B cell (primary cell): ENCODE measurements around the gene ING3. TPM values are rescaled to one million over a fixed set of nuclear protein-coding genes. Genes with fewer than 3 reads are reported as not detected.

Experiments
- ATAC-seq: fragments of 200-7000 bp; cut with Tn5 transposase; one replicate; pipeline ENCODE4 v1.10.0; 2021; ENCODE audit warnings: low read depth, mild to moderate bottlenecking, moderate number of reproducible peaks, moderate library complexity
- CTCF ChIA-PET: fragments of 350-600 bp; sonication (Branson Sonifier 250); formaldehyde crosslinking; loops from one replicate; lab custom pipeline; 2021; ENCODE audit warnings: antibody characterized with exemption, inconsistent platforms; lab: Charles Lee
- POLR2A ChIA-PET: fragments of 350-600 bp; sonication (Branson Sonifier 250); formaldehyde crosslinking; loops from one replicate; lab custom pipeline; 2021; ENCODE audit warnings: antibody characterized with exemption; lab: Charles Lee
- DNase-seq: peaks from one replicate; pipeline ENCODE4 v3.0.0; 2013
- H2AFZ ChIP-seq: 2 replicates; pipeline ENCODE4 v1.6.1; 2012; ENCODE audit warnings: mild to moderate bottlenecking, low read depth, low read length; ENCODE audit not compliant: insufficient read depth, poor library complexity, severe bottlenecking
- H3K27ac ChIP-seq, 2 donors: 1 replicate in 1 of 2; 2 replicates in 1 of 2; pipeline ENCODE4 v1.5.1; 2012 to 2013; ENCODE audit warnings: low read length in 2 of 2, mild to moderate bottlenecking in 2 of 2, moderate library complexity in 1 of 2
- H3K27me3 ChIP-seq, 4 experiments: fragments of 200-600 bp in 1 of 4; sonication (generic) in 1 of 4; replicated peaks in 1 of 4; 1 replicate in 2 of 4; 2 replicates in 2 of 4; pipeline versions ENCODE4 v1.6.1 to v1.7.0; 2013 to 2016; ENCODE audit warnings: low read length in 3 of 4, mild to moderate bottlenecking in 2 of 4, mixed read lengths in 1 of 4, moderate library complexity in 1 of 4; ENCODE audit not compliant: insufficient read depth in 4 of 4, control insufficient read depth in 3 of 4; ENCODE audit errors: control extremely low read depth in 1 of 4
- H3K36me3 ChIP-seq, 2 experiments: replicated peaks in 1 of 2; 1 replicate in 1 of 2; 2 replicates in 1 of 2; pipeline versions ENCODE4 v1.6.1 to v1.7.1; 2013; ENCODE audit warnings: low read length in 1 of 2; ENCODE audit not compliant: insufficient read depth in 2 of 2, control insufficient read depth in 1 of 2; ENCODE audit errors: control extremely low read depth in 1 of 2, extremely low read depth in 1 of 2
- H3K4me1 ChIP-seq, 2 donors: fragments of 200-600 bp in 1 of 2; sonication (generic) in 1 of 2; 1 replicate in 1 of 2; 2 replicates in 1 of 2; pipeline versions ENCODE4 v1.5.1 to v1.6.1; 2013 to 2017; ENCODE audit warnings: low read length in 2 of 2; ENCODE audit not compliant: control insufficient read depth in 2 of 2, insufficient read depth in 2 of 2
- H3K4me2 ChIP-seq: replicated peaks from 2 replicates; pipeline ENCODE3; 2012; ENCODE audit warnings: mild to moderate bottlenecking, low read depth, low read length; ENCODE audit not compliant: poor library complexity, severe bottlenecking
- H3K4me3 ChIP-seq, 5 experiments: fragments of 200-600 bp in 1 of 5; sonication (generic) in 1 of 5; 1 replicate in 3 of 5; 2 replicates in 2 of 5; pipeline versions ENCODE4 v1.5.1 to v1.7.0; 2011 to 2016; ENCODE audit warnings: low read length in 4 of 5, mild to moderate bottlenecking in 4 of 5, low read depth in 2 of 5, control low read depth in 1 of 5, moderate library complexity in 1 of 5; ENCODE audit not compliant: insufficient read depth in 1 of 5; ENCODE audit errors: control extremely low read depth in 1 of 5, extremely low read depth in 1 of 5
- H3K79me2 ChIP-seq: fragments of 200-600 bp; sonication (generic); one replicate; pipeline ENCODE4 v1.6.0; 2016; ENCODE audit warnings: low read length; ENCODE audit not compliant: control insufficient read depth, insufficient read depth
- H3K9ac ChIP-seq: fragments of 200-600 bp; sonication (generic); 2 replicates; pipeline ENCODE4 v1.6.1; 2017; ENCODE audit warnings: mild to moderate bottlenecking, low read length, moderate library complexity
- H3K9me3 ChIP-seq, 3 donors: one replicate each; pipeline versions ENCODE4 v1.6.1 to v1.7.1; 2013; ENCODE audit warnings: low read length in 2 of 3; ENCODE audit not compliant: control insufficient read depth in 2 of 3, insufficient read depth in 1 of 3; ENCODE audit errors: control extremely low read depth in 1 of 3
- H4K20me1 ChIP-seq: 2 replicates; pipeline ENCODE4 v1.6.0; 2012; ENCODE audit warnings: mild to moderate bottlenecking, low read length; ENCODE audit not compliant: insufficient read depth, control insufficient read depth, poor library complexity, severe bottlenecking
- H3K27ac Mint-ChIP-seq: one replicate; pipeline ENCODE4 v1.8.0; 2021; ENCODE audit warnings: mixed read lengths
- H3K27me3 Mint-ChIP-seq: one replicate; pipeline ENCODE4 v1.8.0; 2021; ENCODE audit warnings: mixed read lengths
- H3K4me1 Mint-ChIP-seq: one replicate; pipeline ENCODE4 v1.8.0; 2021; ENCODE audit warnings: mixed read lengths
- H3K4me3 Mint-ChIP-seq: one replicate; pipeline ENCODE4 v1.8.0; 2021; ENCODE audit warnings: mixed read lengths
- H3K9me3 Mint-ChIP-seq: one replicate; pipeline ENCODE4 v1.8.0; 2022; ENCODE audit warnings: mixed read lengths; ENCODE audit not compliant: insufficient read depth
- CTCF ChIP-seq: fragments of 200-600 bp; IDR thresholded peaks from one replicate; pipeline ENCODE4 v1.8.0; 2022; ENCODE audit warnings: antibody characterized with exemption, mild to moderate bottlenecking
- EZH2 ChIP-seq: IDR thresholded peaks from 2 replicates; pipeline ENCODE4 v1.6.1; 2012; ENCODE audit warnings: borderline replicate concordance, low read depth, mild to moderate bottlenecking, moderate library complexity, low read length; ENCODE audit not compliant: insufficient read depth, poor library complexity, severe bottlenecking
- WGBS: methylation state at CpG from one replicate; pipeline ENCODE4 v1.1.5; 2013; ENCODE audit warnings: missing lambda C conversion rate; ENCODE audit not compliant: insufficient coverage; 5-methylcytosine and 5-hydroxymethylcytosine counted together
- intact Hi-C: fragments of 100-400 bp; cut with micrococcal nuclease; formaldehyde crosslinking; loops from one replicate; pipeline ENCODE4 v1.10.0; 2022
- polyA plus RNA-seq: library from polyadenylated mRNA; depleted of rRNA; stranded (reverse); fragments of >200 nt; gene quantifications from 2 replicates; pipeline ENCODE4 v1.2.3, GENCODE V29; 2012
- total RNA-seq, 2 donors: library from RNA; stranded (reverse); fragments of 120-200 nt in 1 of 2; gene quantifications; 1 replicate in 1 of 2; 2 replicates in 1 of 2; pipeline versions ENCODE4 v1.2.3 to v1.2.4, GENCODE V29; 2013 to 2022

Gene ING3
- total and polyA plus RNA-seq, 2 donors (not counting 1 experiment from before 2014, with no cell fraction given), result 29.5 to 38.0 TPM

GRCh38 chr7:121001234-121001906 lies 50.8 kb downstream of the ING3 start:
- Histone ChIP-seq H3K4me3 (no peak overlapping the region), H3K27ac (no peak overlapping the region), H3K79me2 (no peaks in the 10 kb centered on the region), H3K4me1 (peaks cover 6 to 7% of the 10 kb centered on the region in 2 donors), H3K4me2 (no peak overlapping the region), H3K9ac (no peak overlapping the region), H3K9me3 (no peaks in the 10 kb centered on the region), H4K20me1 (no peaks in the 10 kb centered on the region), H3K36me3 (no peaks in the 10 kb centered on the region), H3K27me3 (peaks cover 0 to 13% (median 0%) of the 10 kb centered on the region in 4 experiments), H2AFZ (no peak overlapping the region)
- Mint-ChIP-seq H3K27me3 (peaks cover 19% of the 10 kb centered on the region), H3K4me1 (peaks cover 6% of the 10 kb centered on the region), H3K27ac (no peak overlapping the region), H3K9me3 (no peaks in the 10 kb centered on the region), H3K4me3 (no peak overlapping the region)
- intact Hi-C loops, result no loop called here
- ChIA-PET CTCF (interaction anchor here (1.0 to 1.1 kb wide), 2 partner anchors 8 to 9 kb away, joined by 3 to 4 read pairs; no protein-coding TSS in a partner anchor), POLR2A (no interaction called here)
- no peak for TF ChIP-seq EZH2
- no peak for TF ChIP-seq CTCF
- DNase-seq (no peak), ATAC-seq (no peak)
- no CpG with 5 or more reads among the region's 3 CpGs for WGBS

- Mint-ChIP-seq H3K27ac (no peak overlapping the region), H3K4me1 (no peaks in the 10 kb centered on the region), H3K9me3 (no peaks in the 10 kb centered on the region), H3K4me3 (no peak overlapping the region), H3K27me3 (peaks cover 14% of the 10 kb centered on the region)
- ChIA-PET POLR2A (no interaction called here), CTCF (interaction anchor here (1.0 kb wide), 1 partner anchor 8 kb away, joined by 3 read pairs; no protein-coding TSS in a partner anchor)
- no peaks in the 10 kb centered on the region for H3K4me1 ChIP-seq
- no peak for ATAC-seq
- TF ChIP-seq EZH2 (no peak), CTCF (no peak)
- no peaks in the 10 kb centered on the region for H3K36me3 ChIP-seq
- no peaks in the 10 kb centered on the region for H3K79me2 ChIP-seq
- H3K9me3 ChIP-seq, result no peaks in the 10 kb centered on the region
- peaks cover 0 to 13% (median 1%) of the 10 kb centered on the region in 4 experiments for H3K27me3 ChIP-seq
- no peak overlapping the region for H3K27ac ChIP-seq
- WGBS, result no CpG with 5 or more reads among the region's 2 CpGs
- no peak overlapping the region for H3K9ac ChIP-seq
- intact Hi-C loops, result no loop called here
- no peaks in the 10 kb centered on the region for H4K20me1 ChIP-seq
- H3K4me3 ChIP-seq, result no peak overlapping the region
- no peak for DNase-seq
- H3K4me2 ChIP-seq, result no peak overlapping the region
- no peak overlapping the region for H2AFZ ChIP-seq
Observed at GRCh38 chr7:121002048-121002756, 51.6 kb downstream of the ING3 start.
